Suprapubic skin (tissue), 3 donors: ENCODE measurements around the gene TESK1.

Source experiments
- CTCF ChIP-seq, 2 donors: fragments of 200-600 bp in 1 of 2; fragments of 450-650 bp in 1 of 2; sonication (generic) in 1 of 2; IDR thresholded peaks; one replicate each; pipeline ENCODE4 v1.5.1; 2016 to 2019; ENCODE audit warnings: antibody characterized with exemption in 2 of 2, mild to moderate bottlenecking in 1 of 2, moderate library complexity in 1 of 2
- POLR2A ChIP-seq, 2 donors: fragments of 450-650 bp; IDR thresholded peaks; one replicate each; pipeline ENCODE4 v1.6.1; 2017; ENCODE audit warnings: antibody characterized with exemption in 2 of 2, mild to moderate bottlenecking in 2 of 2, moderate library complexity in 2 of 2

- TF ChIP-seq POLR2A (IDR thresholded peaks at IDR 0.05) (no peak), CTCF (IDR thresholded peaks at IDR 0.05) (no peak)
Measured at GRCh38 chr9:35568196-35568595, 36.9 kb upstream of the TESK1 start.
